ENCODE measurements around the gene CNTLN. TPM values are rescaled to one million over a fixed set of nuclear protein-coding genes. Genes with fewer than 3 reads are reported as not detected.
A peak's percentile ranks its signal among the peaks of the same experiment; 100 is the strongest.
"Not testable (repeated sequence)": the region's sequence is repeated elsewhere in the genome, so short reads cannot be mapped to it uniquely, and the experiment has no call there.

The CNTLN gene
- total and polyA plus RNA-seq, 4 donors, result 2.1 to 30.3 (median 4.0) TPM

DNA sequence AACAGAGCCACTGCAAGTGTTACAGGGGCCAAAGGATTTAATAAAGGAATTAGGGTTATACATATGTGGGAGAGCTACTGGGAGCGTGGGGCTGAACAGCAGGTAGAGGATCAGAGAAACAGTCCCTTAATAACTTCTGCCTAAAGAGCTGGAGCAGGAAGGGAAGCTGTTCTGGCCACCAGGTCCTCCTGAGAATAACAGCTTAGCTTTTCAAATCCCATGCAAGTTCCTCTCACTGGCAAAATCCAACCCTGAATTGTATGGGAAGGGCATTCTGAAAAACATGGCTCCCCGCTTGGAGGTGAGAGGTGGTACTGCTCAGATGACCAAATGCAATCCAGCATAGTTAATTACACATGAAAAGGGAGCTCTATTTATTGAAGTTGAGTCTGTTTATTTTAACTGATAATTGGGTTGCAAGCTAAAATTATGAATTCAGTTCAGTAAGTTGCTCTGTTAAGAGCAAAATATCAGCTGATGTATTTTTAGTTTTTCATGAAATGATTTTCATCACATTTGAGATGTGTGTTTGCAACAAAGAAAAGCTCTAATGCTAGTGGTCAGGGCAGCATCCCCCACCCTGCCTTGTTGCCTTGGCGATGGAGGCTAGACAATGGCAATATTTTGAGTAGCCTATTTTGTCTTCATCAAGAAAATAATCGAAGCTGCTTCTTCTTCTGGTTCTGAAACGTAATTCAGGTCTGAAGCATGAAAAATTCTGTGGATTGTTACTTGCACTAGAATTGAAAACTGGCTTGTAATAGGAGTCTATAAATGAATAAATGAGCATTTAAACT lies 385.6 kb downstream of the CNTLN start:
- H3K36me3 ChIP-seq (ENCODE audit: control insufficient read depth in 4 of 4, insufficient read depth in 4 of 4, low read length in 4 of 4), result no peaks in the 10 kb centered on the region
- no peaks in the 10 kb centered on the region for H3K27me3 ChIP-seq (ENCODE audit: control insufficient read depth in 3 of 3, insufficient read depth in 3 of 3, low read length in 2 of 3)
- no peak overlapping the region for H3K9ac ChIP-seq (ENCODE audit: insufficient read depth in 1 of 2, low read length in 2 of 2)
- DNase-seq (peak in 2 of 3 donors; percentile 16 to 19), ATAC-seq (ENCODE audit: insufficient read depth, low FRiP score) (no peak)
- WGBS, 2 donors, result 76 to 91% methylated on average over 5 of the region's 5 CpGs
- TF ChIP-seq, protein P1, sequence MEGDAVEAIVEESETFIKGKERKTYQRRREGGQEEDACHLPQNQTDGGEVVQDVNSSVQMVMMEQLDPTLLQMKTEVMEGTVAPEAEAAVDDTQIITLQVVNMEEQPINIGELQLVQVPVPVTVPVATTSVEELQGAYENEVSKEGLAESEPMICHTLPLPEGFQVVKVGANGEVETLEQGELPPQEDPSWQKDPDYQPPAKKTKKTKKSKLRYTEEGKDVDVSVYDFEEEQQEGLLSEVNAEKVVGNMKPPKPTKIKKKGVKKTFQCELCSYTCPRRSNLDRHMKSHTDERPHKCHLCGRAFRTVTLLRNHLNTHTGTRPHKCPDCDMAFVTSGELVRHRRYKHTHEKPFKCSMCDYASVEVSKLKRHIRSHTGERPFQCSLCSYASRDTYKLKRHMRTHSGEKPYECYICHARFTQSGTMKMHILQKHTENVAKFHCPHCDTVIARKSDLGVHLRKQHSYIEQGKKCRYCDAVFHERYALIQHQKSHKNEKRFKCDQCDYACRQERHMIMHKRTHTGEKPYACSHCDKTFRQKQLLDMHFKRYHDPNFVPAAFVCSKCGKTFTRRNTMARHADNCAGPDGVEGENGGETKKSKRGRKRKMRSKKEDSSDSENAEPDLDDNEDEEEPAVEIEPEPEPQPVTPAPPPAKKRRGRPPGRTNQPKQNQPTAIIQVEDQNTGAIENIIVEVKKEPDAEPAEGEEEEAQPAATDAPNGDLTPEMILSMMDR (IDR thresholded peaks at IDR 0.05; ENCODE audit: control extremely low read depth, extremely low read depth), result no peak
- no peaks in the 10 kb centered on the region for H3K9me3 ChIP-seq (ENCODE audit: control insufficient read depth in 4 of 4, insufficient read depth in 3 of 4, low read length in 3 of 4)
- H3K27ac ChIP-seq (ENCODE audit: low read depth in 1 of 2, low read length in 1 of 2), result no peak overlapping the region
- H3K4me1 ChIP-seq (ENCODE audit: control insufficient read depth in 5 of 5, insufficient read depth in 5 of 5, low read length in 5 of 5), result peaks cover 0 to 15% (median 0%) of the 10 kb centered on the region in 5 donors
- no peak overlapping the region for H3K4me3 ChIP-seq

DNA sequence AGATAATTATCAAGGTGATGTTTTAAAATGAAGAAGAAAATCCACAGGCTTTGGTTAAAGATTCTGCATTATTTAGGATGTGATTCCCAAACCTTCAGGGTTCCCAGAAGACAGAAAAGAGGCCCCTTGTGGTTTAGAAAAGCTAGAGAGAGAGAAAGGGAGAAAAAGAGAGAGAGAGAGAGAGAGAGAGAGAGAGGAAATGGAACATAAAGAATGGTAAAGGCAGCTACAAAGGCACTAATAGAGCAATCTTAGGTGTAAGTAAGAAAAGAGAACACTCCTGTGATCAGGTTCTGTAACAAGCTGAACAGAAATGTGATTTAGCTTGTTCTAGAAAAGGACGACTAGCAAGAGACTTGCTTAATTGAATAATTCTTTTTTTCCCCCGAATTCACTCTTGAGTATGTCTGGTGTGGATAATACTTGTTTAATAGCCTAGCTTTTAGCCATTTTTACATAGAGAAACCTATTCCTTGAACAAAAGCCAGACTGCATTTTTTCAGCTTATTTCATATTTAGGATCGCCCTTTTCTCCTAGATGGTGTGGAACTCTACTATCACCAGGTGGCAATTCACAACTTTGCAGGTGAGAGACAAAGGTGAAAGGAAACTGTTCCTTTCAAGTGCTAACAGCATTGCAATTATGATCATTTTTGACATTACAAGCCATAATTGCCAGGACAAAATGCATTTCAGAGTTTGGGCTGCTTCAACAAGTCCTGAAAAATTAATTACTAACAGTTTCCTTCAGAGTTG lies 386.4 kb downstream of the CNTLN start:
- Histone ChIP-seq H3K36me3 (ENCODE audit: control insufficient read depth in 4 of 4, insufficient read depth in 4 of 4, low read length in 4 of 4) (no peaks in the 10 kb centered on the region), H3K4me3 (no peak overlapping the region), H3K27ac (ENCODE audit: low read depth in 1 of 2, low read length in 1 of 2) (no peak overlapping the region), H3K4me1 (ENCODE audit: control insufficient read depth in 5 of 5, insufficient read depth in 5 of 5, low read length in 5 of 5) (peaks cover 0 to 15% (median 0%) of the 10 kb centered on the region in 5 donors), H3K9ac (ENCODE audit: insufficient read depth in 1 of 2, low read length in 2 of 2) (no peak overlapping the region), H3K27me3 (ENCODE audit: control insufficient read depth in 3 of 3, insufficient read depth in 3 of 3, low read length in 2 of 3) (no peaks in the 10 kb centered on the region), H3K9me3 (ENCODE audit: control insufficient read depth in 4 of 4, insufficient read depth in 3 of 4, low read length in 3 of 4) (no peaks in the 10 kb centered on the region)
- DNase-seq, result peak in 1 of 3 donors; percentile 10
- TF ChIP-seq, protein P1 (IDR thresholded peaks at IDR 0.05; ENCODE audit: control extremely low read depth, extremely low read depth), result no peak
- ATAC-seq (ENCODE audit: insufficient read depth, low FRiP score), result no peak
- WGBS, 2 donors, result 86 to 89% methylated on average over 3 of the region's 3 CpGs

DNA sequence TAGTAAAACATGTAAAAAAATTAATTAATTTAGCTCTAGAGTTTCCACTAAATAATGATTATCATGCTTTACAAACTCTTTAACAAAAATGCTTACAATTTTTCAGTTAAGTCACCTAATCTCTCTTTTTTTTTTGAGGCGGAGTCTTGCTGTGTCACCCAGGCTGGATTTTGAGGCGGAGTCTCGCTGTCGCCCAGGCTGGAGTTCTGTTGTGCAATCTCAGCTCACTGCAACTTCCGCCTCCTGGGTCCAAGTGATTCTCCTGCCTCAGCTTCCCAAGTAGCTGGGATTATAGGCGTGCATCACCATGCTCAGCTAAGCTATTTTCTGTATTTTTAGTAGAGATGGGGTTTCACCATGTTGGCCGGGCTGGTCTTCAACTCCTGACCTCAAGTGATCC lies 391.9 kb downstream of the CNTLN start:
- H3K4me3 ChIP-seq; H3K9me3 ChIP-seq (ENCODE audit: control insufficient read depth in 4 of 4, insufficient read depth in 3 of 4, low read length in 3 of 4); H3K27ac ChIP-seq (ENCODE audit: low read depth in 1 of 2, low read length in 1 of 2); H3K4me1 ChIP-seq (ENCODE audit: control insufficient read depth in 5 of 5, insufficient read depth in 5 of 5, low read length in 5 of 5); H3K27me3 ChIP-seq (ENCODE audit: control insufficient read depth in 3 of 3, insufficient read depth in 3 of 3, low read length in 2 of 3); DNase-seq; ATAC-seq (ENCODE audit: insufficient read depth, low FRiP score); H3K9ac ChIP-seq (ENCODE audit: insufficient read depth in 1 of 2, low read length in 2 of 2); H3K36me3 ChIP-seq (ENCODE audit: control insufficient read depth in 4 of 4, insufficient read depth in 4 of 4, low read length in 4 of 4): not testable (repeated sequence)
- WGBS, 2 donors, result 76 to 86% methylated on average over 7 of the region's 7 CpGs

DNA sequence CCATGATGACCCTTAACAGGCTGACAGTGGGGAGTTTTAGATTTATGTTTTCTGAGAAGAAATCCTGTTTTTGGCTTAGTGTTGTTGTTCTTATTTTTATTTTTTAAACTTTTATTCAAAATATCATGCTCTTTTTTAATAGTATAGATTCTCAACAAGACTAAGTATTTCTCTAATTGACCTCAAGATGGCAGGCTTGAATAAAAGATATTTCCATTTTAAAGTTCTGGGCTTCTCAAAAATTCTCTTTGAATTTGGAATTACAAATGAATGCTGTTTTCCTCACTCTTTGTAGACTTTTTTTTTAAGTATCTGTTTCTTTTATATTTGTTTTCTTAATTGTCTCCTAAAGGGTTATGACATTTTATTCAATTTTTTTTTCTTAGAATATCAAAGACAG lies 394.0 kb downstream of the CNTLN start:
- Histone ChIP-seq H3K27me3 (ENCODE audit: control insufficient read depth in 3 of 3, insufficient read depth in 3 of 3, low read length in 2 of 3) (no peaks in the 10 kb centered on the region), H3K4me3 (no peak overlapping the region), H3K27ac (ENCODE audit: low read depth in 1 of 2, low read length in 1 of 2) (no peak overlapping the region), H3K4me1 (ENCODE audit: control insufficient read depth in 5 of 5, insufficient read depth in 5 of 5, low read length in 5 of 5) (no peaks in the 10 kb centered on the region), H3K9ac (ENCODE audit: insufficient read depth in 1 of 2, low read length in 2 of 2) (no peak overlapping the region), H3K9me3 (ENCODE audit: control insufficient read depth in 4 of 4, insufficient read depth in 3 of 4, low read length in 3 of 4) (no peaks in the 10 kb centered on the region), H3K36me3 (ENCODE audit: control insufficient read depth in 4 of 4, insufficient read depth in 4 of 4, low read length in 4 of 4) (no peaks in the 10 kb centered on the region)
- ATAC-seq (ENCODE audit: insufficient read depth, low FRiP score), result no peak
- TF ChIP-seq, protein P1 (IDR thresholded peaks at IDR 0.05; ENCODE audit: control extremely low read depth, extremely low read depth), result no peak
- DNase-seq, result peak in 2 of 3 donors; percentile 47 to 61

All from lung (tissue), 12 donors.